ENCODE measurements around the gene SLC26A1.

Gene SLC26A1, protein sequence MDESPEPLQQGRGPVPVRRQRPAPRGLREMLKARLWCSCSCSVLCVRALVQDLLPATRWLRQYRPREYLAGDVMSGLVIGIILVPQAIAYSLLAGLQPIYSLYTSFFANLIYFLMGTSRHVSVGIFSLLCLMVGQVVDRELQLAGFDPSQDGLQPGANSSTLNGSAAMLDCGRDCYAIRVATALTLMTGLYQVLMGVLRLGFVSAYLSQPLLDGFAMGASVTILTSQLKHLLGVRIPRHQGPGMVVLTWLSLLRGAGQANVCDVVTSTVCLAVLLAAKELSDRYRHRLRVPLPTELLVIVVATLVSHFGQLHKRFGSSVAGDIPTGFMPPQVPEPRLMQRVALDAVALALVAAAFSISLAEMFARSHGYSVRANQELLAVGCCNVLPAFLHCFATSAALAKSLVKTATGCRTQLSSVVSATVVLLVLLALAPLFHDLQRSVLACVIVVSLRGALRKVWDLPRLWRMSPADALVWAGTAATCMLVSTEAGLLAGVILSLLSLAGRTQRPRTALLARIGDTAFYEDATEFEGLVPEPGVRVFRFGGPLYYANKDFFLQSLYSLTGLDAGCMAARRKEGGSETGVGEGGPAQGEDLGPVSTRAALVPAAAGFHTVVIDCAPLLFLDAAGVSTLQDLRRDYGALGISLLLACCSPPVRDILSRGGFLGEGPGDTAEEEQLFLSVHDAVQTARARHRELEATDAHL

DNA sequence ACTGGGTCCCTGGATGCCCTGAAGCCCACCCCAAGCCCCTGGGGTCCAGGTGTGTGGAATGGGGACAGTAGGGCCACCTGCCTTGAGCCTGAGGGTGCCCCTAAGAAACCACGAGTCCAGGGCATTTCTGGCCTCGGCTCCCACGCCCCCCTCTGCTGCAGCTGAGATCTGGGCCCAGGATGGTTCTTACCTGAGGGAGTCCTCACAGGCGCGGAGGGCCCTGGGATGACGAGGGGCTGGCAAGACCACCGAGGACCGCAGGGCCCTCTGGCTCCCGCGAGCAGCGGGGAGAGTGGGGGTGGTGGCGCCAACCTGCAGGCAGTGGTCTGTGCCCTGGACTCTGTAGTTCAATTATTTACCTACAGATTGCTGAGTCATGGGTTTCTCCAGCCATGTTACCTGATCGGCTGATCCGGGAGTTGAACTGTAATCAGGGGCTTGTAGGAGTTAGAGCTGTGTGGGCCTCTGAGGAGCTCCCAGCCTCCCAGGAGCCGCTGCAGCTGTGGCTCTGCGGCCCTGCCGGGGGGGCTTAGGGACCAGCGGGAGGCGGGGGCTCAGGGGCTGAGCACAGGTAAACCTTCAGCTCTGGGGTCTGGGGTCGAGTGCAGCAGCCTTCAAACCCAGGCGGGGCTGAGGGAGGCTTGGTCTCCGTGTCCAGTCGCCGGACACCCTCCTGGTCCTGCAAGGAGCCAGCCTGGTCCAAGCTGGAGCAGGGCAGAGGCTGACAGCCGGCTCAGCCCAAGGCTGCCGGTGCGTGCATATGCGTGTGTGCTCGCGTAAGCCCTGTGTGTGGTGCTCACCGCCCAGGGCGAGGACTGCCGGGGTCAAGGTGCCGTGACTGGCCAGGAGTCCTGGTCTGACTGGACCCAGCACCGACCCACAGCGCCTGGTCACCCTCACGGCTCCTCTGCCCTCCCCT is at the start of gene SLC26A1:
Gene SLC26A1, minus strand, starts transcription at position 294 of the 919 bp plus-strand sequence. CDS start 1,701 bp downstream, outside the sequence.
- no peak within 1 kb of the TSS for H3K4me3 ChIP-seq (ENCODE audit: low read depth, low read length)
- no peak for DNase-seq (ENCODE audit: low read depth)

DNA sequence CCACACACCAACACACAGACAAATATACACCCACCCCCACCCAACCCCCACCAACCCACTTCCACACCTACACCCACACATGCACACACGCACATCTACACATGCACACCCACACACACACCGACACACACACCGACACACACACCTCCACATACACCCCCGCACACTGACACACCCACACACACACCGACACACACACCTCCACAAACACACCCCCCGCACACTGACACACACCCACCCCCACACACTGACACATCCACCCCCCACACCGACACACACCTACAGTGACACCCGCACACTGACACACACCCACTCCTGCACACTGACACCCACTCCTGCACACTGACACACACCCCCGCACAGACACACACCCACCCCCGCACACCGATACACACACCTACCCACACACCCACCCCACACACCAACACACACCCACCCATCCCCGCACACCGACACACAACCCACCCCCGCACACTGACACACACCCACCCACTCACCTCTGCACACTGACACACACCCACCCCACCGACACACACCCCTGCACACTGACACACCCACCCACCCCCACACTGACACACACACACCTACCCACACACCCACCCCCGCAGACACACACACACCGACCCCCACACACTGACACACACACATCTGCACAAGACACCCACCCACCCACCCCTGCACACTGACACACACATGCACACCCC is 49.3 kb upstream of the SLC26A1 start:
- no peak for DNase-seq (ENCODE audit: low read depth)
- H3K4me3 ChIP-seq (ENCODE audit: low read depth, low read length), result no peak overlapping the region

DNA sequence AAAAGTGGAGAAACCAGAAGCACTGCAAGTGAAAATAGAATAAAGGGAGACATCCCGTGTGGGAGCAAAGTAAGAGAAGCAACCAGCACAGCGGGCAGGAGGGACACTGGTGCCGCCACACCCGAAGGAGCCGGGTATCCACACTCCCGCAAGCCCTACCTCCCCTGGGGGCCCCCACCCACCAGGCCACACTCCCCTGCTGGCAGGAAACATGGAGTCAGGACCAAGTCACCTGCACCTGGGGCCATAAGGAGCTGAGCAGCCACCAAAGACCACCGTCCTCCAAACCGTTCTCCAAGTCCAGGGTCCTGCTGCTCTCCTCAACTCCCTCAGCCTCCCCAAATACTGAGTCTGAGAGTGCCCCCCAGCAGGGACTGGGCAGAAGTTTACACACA is 48.7 kb upstream of the SLC26A1 start:
- DNase-seq (ENCODE audit: low read depth), result no peak
- H3K4me3 ChIP-seq (ENCODE audit: low read depth, low read length), result no peak overlapping the region

DNA sequence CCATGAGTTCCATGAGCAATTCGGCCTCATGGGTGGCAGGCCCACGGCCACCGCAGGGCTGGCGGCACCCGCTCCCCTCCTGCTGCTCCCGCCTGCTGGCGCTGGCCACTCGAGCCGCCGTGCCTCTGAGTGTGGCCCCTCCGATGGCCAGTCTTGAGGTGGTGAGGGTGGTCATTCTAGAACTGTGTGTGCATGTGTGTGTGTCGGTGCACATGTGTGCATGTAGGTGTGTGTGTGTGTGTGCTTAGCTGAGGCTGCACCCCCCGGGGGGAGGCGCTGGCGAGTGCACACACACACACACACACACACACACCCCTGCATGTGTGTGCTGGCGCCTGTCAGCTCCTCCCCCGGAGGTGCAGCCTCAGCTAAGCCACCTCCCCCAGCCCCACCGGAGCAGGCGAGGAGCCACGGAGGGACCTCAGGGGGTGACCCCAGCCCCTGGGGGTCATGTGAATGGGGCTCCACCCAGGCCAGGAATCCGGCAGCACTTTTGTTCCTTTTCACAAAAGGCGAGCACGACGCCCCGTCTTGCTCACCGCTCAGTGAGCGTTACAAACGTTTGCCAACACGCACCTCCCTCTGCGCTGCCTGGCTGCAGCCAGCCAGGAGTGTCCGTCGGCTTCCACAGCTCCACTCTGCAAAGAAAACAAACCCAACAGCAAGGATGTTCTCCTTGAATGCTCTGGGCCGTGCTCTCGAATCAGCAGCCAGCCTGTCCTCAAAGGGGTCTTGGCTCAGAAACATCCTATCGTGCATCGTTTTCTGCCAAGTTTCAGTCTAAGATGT is 48.1 kb upstream of the SLC26A1 start:
- no peak overlapping the region for H3K4me3 ChIP-seq (ENCODE audit: low read depth, low read length)
- DNase-seq (ENCODE audit: low read depth), result peak; percentile 68

DNA sequence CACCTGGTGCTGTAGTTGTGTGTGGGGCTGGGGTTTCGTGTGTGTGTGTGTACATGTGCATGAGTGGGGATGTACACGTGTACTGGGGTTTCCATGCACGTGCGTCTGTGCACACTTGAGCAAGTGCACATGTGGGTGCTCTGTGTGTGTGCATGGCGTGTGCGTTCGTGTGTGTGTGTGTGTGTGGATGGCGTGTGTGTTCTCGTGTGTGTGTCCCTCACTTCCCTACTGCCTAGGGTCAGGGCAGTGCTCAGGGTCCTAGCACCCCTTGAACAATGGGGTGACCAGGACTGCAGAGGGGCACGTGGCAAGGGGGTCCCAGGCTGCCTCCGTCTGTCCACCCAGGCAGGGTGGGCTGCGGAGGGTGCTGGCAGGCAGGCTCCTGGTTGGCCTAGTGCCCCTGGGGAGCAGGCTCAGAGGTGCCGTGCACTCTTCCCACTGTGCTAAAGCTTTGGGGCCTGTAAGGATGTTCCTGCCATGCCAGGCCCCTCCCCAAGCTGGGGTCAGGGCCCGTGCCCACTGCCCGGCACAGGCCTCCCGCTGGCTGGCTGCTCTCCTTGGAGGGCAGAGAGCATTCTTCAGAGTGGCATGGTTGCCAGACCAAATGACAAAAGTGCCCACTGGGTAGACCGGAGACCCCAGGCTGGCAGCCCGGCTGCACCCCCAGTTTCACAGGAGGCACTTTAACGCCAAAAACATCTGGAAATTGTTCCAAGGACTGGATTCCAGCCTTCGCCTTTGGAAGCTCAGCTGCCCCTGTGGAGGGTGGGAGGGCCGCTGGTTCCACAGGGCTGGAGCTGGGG is 47.3 kb upstream of the SLC26A1 start:
- no peak for DNase-seq (ENCODE audit: low read depth)
- H3K4me3 ChIP-seq (ENCODE audit: low read depth, low read length), result no peak overlapping the region

DNA sequence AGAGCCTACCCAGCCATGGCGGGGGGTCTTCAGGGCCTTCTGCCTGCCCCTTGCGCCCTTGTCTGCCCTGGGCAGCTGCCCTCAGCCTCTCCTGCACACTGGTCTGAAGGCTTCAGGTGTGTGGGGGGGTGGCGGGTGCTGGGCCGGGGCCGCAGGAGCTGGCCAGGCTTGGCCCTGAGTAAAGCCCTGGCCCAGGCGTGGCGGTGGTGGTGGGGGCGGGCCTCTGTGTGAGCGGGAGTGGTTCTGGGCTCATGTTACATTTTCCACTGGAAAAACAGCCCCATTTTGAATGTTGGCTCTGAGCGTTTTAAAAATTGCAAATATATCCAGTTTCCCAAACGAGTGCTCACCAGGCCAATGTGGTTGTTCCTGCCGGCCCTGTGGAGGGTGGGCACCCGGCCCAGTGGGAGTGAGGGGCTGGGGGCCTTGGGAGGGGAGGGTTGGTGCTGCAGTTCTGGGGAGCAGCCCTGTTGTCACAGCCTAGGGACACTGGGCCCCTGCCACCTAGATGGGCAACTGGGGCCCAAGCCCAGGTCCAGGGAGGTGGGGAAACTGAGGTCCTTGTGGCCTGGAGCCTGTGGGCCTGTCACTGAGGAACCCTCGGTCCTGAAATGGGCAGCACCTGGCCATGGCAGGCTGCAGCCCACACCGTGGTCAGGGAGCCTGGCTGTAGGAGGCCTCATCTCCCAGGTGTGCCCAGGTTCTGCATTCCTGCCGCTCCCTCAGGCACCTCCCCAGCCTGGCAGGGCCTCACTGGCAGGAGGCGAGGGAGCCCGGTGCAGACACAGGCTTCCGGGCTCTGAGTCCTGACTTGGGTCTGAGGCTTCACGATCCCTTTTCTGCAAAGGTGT is 46.5 kb upstream of the SLC26A1 start:
- no peak overlapping the region for H3K4me3 ChIP-seq (ENCODE audit: low read depth, low read length)
- DNase-seq (ENCODE audit: low read depth), result no peak

DNA sequence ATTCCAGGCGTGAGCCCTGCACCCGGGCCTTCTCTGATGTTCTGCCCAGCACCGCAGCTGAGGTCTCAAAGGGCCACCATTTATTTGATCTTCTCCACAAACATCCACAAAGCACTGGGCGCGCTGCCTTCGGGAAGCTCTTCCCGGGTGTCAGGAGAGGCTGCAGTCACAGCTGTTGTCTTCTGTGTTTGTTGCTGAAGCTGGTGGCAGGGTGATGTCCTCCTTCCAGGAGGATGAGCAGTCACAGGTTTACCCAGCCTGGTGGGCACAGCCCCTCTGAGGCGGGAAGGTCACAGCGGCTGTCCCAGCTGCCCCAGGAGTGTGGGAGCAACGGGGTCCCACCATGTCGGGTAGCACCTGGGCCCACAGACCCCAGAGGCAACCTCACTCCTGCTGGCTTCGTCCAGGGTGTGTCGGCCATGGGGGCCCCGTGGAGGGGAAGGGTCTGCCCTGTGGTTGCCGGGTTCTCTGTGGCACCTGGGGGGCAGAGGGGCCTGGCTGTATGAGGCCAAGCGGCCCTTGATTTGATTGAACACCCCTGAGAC is 45.8 kb upstream of the SLC26A1 start:
- no peak overlapping the region for H3K4me3 ChIP-seq (ENCODE audit: low read depth, low read length)
- DNase-seq (ENCODE audit: low read depth), result no peak

DNA sequence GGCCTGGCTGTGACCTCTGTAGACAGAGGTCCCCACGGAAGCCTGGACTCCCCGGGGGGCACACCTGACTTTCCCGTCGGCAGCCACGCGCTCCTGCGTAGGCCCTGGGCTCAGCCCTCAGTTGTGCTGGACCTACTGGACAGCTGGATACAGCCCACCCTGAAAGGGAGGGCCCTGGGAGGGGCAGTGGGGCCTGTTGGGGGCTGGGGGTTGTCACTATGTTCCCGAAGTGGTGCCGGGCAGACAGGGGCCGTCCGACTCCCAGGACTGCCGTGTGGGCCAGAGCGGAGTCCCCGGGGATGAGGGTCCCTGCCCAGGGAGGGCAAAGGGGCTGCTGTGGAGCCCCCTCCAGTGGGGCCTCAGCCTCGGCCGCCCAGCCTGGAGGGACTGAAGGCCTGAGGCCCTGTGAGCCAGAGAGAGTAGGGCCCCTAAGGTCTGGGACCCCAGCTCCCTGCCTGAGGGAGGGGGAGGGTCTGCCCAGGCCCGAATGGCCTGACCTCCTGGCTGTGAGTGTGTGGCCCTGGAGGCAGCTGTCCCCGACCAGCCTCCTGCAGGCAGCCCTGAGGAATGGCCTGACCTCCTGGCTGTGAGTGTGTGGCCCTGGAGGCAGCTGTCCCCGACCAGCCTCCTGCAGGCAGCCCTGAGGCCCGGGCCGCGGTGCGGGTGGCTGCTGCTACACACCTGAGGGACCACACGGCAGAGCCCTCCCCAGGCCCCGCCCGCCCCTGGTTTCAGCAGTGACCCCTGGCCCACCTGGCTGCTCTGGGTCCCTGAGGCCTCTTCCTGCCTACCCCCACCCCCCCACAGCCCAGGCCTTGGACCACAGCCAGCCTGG is 44.0 kb upstream of the SLC26A1 start:
- H3K4me3 ChIP-seq (ENCODE audit: low read depth, low read length), result no peak overlapping the region
- no peak for DNase-seq (ENCODE audit: low read depth)

DNA sequence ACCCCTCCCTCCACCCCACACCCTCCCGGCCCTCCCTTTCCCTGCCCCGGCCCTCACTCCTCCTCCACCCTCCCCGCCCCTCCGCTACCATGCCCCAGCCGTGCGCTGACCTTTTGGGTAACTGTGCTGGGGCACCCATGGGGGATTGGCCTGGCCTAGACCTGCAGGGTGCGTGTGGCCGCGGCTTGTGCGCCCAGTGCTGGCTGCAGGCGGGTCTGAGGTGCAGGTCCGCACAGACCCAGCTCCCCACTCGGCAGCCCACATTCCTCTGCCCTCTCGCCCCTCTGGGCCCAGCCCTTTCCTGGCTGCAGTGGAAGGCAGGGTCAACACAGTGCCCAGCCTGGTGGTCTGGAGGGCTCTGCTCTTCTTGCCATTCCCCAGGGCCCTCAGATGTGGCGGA is 42.9 kb upstream of the SLC26A1 start:
- no peak for DNase-seq (ENCODE audit: low read depth)
- H3K4me3 ChIP-seq (ENCODE audit: low read depth, low read length), result no peak overlapping the region

DNA sequence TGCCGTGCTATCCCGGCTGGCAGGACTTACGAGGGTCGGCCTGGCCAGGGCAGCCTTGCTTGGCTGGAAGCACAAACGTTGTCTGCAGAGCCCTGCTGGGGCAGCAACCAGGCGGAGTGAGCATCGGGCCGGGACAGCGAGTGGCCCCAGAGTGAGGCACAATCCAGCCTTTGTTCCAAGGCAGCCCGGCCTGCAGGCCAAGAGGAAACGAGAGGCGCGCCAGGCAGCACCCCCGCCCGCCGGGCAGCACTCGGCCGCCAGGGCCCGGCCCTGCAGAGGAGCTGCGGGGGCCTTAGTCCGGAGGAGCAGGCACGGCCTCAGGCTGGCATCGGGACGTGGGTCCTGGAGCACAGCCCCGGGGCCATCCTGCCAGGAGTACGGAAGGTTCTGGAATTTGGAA is 42.3 kb upstream of the SLC26A1 start:
- H3K4me3 ChIP-seq (ENCODE audit: low read depth, low read length), result no peak overlapping the region

DNA sequence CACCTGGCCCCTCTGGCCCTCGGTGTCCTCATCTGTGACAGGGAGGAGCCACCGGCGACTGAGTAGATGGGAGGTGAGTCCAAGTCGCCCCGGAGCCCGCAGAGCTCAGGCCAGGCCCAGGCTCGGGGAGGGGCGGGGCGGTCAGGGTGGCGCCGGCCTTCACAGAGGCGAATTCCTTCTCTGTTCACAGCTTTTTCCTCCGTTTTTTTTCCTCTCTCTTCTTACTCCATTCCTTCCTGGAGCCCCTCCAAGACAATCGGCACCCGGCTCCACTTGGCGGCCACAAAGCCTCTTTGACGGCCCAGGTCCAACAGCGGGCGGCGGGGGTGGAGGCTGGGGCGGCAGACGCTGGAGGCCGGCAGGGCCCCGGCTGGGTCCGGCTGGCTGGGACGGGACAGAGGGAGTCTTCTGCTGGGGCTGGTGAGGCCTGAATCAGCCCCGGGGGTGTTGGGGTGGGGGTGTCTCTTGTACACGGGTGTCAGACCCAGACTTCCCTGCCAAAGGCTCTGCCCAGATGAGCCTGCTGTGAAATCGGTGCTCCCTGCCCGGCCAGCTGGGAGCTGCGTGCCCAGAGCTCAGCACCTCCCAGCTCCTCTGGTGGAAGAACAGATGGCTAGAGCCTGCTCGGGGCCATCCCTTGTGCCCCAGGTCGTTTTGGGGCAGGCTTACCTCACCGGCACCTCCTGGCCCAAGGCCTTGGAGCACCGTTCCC is 40.8 kb upstream of the SLC26A1 start:
- no peak for DNase-seq (ENCODE audit: low read depth)
- H3K4me3 ChIP-seq (ENCODE audit: low read depth, low read length), result no peak overlapping the region

More for the DNA sequence above, 42.3 kb upstream of the SLC26A1 start:
- no peak for DNase-seq (ENCODE audit: low read depth)

DNA sequence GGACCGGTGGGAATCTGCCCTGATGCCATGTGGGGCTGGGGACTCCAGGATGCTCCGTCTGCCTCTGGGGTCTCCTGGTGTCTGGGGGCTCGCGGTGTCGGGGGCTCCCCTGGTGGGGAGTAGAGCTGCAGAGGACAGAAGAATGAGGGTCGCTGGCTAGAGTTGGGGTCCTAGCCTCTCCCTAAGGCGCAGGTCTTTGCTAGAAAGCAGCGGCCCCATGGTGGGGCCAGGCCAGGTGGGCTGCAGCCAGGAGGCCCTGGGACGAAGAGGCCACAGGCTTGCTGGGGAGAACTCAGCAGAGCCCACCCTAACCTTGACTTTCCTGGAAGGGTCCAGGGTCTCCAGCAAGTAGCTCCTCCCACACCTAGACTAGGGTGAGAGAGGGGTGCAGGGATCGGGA is 39.7 kb upstream of the SLC26A1 start:
- DNase-seq (ENCODE audit: low read depth), result no peak
- no peak overlapping the region for H3K4me3 ChIP-seq (ENCODE audit: low read depth, low read length)

DNA sequence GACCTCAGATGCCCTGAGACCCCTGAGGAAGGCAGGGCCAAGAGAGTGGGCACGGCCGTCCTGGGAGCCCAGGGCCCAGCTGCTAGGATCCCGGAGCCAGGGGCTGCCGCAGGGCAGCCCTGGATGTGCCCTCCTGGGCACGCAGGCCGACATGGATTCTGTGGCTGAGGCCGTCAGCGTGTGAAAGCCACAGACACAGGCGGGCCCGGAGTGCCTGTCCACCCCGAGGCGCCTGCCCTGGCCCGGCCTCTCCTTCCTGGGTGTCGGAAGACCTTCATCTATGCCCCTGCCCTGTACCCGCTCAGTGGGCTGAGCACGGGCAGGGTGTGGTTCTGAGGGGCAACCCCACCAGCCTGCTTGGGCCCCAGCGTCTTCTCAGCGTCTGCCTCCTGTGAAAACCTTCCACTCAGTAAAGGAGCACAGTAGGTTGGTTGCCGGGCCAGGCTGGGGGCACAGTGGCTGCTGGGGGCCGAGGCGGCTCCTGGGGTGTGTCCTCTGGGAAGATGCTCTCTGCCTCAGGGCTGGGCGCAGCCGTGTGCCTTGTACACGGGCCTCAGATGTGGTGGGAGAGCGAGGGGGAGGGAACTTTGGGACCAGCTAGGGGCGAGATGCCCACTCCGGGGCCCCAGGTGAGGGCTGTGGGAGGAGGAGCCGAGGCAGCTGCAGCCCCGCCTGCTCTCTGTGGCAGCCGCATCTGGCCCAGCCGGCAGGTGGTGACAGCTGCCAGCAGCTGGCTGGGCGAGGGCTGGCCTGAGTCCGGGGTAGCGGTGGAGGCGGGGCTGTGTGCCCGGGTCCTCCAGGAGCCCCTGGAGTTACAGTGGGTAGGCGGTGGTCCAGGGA is 39.0 kb upstream of the SLC26A1 start:
- DNase-seq (ENCODE audit: low read depth), result no peak
- H3K4me3 ChIP-seq (ENCODE audit: low read depth, low read length), result no peak overlapping the region

DNA sequence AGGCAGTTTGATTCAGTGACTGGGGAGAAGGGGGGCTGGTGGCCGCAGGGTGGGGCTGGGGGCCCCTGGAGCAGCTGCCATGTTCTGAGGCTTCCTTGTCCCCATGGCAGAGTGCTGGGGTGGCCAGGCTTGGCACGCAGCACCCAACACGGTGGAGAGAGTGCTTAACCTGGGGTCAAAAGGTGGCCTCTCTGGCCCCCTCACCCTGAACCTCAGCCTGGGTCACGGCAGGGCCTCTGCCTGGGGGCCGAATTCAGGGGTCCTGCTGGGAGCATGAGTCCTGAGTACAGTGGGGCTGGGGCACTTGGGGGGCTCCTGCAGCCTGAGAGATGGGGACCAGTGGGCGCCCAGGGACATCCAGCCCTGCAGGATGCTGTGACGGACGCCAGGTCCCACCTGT is 38.1 kb upstream of the SLC26A1 start:
- no peak for DNase-seq (ENCODE audit: low read depth)
- no peak overlapping the region for H3K4me3 ChIP-seq (ENCODE audit: low read depth, low read length)
